Measurements from ENCODE around the gene SSR3.

Gene SSR3

DNA sequence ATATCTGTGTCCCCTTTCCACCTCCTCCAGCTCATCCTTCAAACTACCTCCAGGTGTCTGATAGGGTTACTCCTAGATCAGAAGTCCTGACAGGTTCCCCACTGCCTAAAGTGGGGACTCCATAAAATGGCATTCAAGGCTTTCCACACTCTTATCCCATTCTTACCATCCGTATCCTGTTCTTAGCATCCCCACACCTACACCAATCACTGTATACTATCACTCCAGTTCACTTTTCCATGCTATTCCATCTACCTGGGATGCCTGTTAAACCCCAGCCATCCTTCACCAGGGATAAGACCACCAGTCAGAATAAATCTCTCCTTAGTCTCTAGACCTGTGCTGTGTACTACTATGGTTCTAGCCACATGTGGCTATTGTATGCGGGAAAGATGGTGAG is 19.1 kb downstream of the SSR3 start:
- Histone ChIP-seq H3K4me3 (ENCODE audit: severe bottlenecking) (no peak overlapping the region), H3K4me1 (ENCODE audit: insufficient read depth, poor library complexity, severe bottlenecking) (peaks cover 3% of the 10 kb centered on the region), H3K27ac (ENCODE audit: poor library complexity, severe bottlenecking) (no peak overlapping the region), H3K9me3 (ENCODE audit: severe bottlenecking) (no peaks in the 10 kb centered on the region), H3K27me3 (ENCODE audit: insufficient read depth, poor library complexity, severe bottlenecking) (no peaks in the 10 kb centered on the region), H3K36me3 (ENCODE audit: low read depth) (peaks cover 35% of the 10 kb centered on the region)
- DNase-seq (ENCODE audit: low spot score) (no peak), ATAC-seq (ENCODE audit: low read depth) (peak; percentile 1; the same call in 1 of the 3 replicates)
- TF ChIP-seq CTCF (IDR thresholded peaks at IDR 0.05; ENCODE audit: poor library complexity, severe bottlenecking): no peak

DNA sequence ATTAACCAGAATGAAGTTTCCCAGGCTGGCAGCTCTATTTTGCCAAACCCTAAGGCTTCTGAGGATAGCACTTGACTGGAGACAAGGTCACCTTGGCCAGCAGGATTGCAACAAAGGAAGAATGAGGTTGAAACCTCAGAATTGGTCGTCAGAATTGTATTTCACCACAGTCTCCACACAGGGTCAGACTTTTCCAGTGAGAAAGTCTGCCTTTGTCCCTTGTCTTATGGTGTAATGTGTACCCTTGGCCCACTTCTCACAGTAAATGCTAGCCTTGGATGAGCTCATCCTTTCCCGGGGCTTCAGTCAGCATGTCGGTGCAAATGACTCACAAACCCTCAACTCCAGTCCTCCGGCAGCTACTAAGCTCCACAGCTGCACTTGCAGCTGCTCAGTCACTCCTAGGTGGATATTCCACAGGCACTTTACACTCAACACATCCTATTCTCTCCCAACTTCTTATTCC is 19.7 kb downstream of the SSR3 start:
- no peak overlapping the region for H3K4me3 ChIP-seq (ENCODE audit: severe bottlenecking)
- peak; percentile 42 for TF ChIP-seq CTCF (IDR thresholded peaks at IDR 0.05; ENCODE audit: poor library complexity, severe bottlenecking)
- peaks cover 29% of the 10 kb centered on the region for H3K36me3 ChIP-seq (ENCODE audit: low read depth)
- DNase-seq (ENCODE audit: low spot score): peak; percentile 82
- peaks cover 3% of the 10 kb centered on the region for H3K4me1 ChIP-seq (ENCODE audit: insufficient read depth, poor library complexity, severe bottlenecking)
- no peaks in the 10 kb centered on the region for H3K27me3 ChIP-seq (ENCODE audit: insufficient read depth, poor library complexity, severe bottlenecking)
- H3K9me3 ChIP-seq (ENCODE audit: severe bottlenecking): no peaks in the 10 kb centered on the region
- peak; percentile 88 for ATAC-seq (ENCODE audit: low read depth)
- H3K27ac ChIP-seq (ENCODE audit: poor library complexity, severe bottlenecking): peak overlapping the region; percentile 30

DNA sequence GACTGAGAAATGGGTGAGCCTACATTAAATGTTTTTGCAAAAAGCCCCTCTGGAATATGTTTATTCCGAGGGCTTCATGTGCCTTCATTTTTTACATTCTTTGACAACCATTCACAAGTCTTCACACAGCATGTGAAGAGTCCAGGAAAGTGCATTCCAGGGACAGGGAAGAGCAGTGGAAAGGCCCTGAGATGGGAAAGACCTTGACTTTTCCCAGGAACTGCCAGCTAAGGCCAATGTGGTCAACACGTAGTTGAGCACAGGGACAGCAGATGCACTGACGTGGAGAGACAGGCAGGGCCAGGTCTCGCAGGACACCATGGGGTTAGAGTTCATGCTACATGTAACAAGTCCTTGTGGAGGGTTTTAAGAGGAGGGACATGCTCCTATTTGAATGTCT is 21.7 kb downstream of the SSR3 start:
- Histone ChIP-seq H3K27ac (ENCODE audit: poor library complexity, severe bottlenecking) (no peak overlapping the region), H3K4me1 (ENCODE audit: insufficient read depth, poor library complexity, severe bottlenecking) (peaks cover 3% of the 10 kb centered on the region), H3K36me3 (ENCODE audit: low read depth) (peaks cover 9% of the 10 kb centered on the region), H3K4me3 (ENCODE audit: severe bottlenecking) (no peak overlapping the region), H3K27me3 (ENCODE audit: insufficient read depth, poor library complexity, severe bottlenecking) (no peaks in the 10 kb centered on the region), H3K9me3 (ENCODE audit: severe bottlenecking) (no peaks in the 10 kb centered on the region)
- DNase-seq (ENCODE audit: low spot score): no peak
- TF ChIP-seq CTCF (IDR thresholded peaks at IDR 0.05; ENCODE audit: poor library complexity, severe bottlenecking): no peak
- no peak for ATAC-seq (ENCODE audit: low read depth)

GRCh38 chr3:156532730-156533129 is 22.2 kb downstream of the SSR3 start:
- TF ChIP-seq CTCF (IDR thresholded peaks at IDR 0.05; ENCODE audit: poor library complexity, severe bottlenecking): no peak
- H3K36me3 ChIP-seq (ENCODE audit: low read depth): peaks cover 4% of the 10 kb centered on the region; the same call in 1 of the 2 replicates
- no peak for DNase-seq (ENCODE audit: low spot score)
- no peaks in the 10 kb centered on the region for H3K27me3 ChIP-seq (ENCODE audit: insufficient read depth, poor library complexity, severe bottlenecking)
- no peak overlapping the region for H3K4me3 ChIP-seq (ENCODE audit: severe bottlenecking)
- peaks cover 3% of the 10 kb centered on the region for H3K4me1 ChIP-seq (ENCODE audit: insufficient read depth, poor library complexity, severe bottlenecking)
- no peak for ATAC-seq (ENCODE audit: low read depth)
- H3K27ac ChIP-seq (ENCODE audit: poor library complexity, severe bottlenecking): no peak overlapping the region
- H3K9me3 ChIP-seq (ENCODE audit: severe bottlenecking): no peaks in the 10 kb centered on the region

DNA sequence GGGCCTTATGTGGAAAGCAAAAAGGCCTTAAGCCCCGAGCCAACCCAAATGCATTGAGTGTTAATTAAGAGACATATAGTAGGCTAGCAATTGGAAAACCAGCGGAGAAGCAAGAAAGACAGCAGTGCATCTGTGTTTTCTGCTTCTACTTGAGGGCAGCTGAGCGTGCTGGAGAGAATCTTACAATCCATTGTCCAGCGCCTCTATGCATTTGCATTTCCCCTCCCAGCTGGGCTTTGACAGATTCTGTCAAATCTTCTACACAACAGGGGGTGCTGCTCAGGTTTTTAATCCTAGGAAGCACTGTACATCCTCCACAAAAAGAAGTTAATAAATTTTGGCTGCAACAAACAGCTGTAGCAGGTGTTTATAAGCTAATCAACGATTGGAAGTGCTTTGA is 23.9 kb downstream of the SSR3 start:
- Histone ChIP-seq H3K4me3 (ENCODE audit: severe bottlenecking) (no peak overlapping the region), H3K36me3 (ENCODE audit: low read depth) (no peaks in the 10 kb centered on the region), H3K27me3 (ENCODE audit: insufficient read depth, poor library complexity, severe bottlenecking) (no peaks in the 10 kb centered on the region), H3K9me3 (ENCODE audit: severe bottlenecking) (no peaks in the 10 kb centered on the region), H3K4me1 (ENCODE audit: insufficient read depth, poor library complexity, severe bottlenecking) (peaks cover 3% of the 10 kb centered on the region), H3K27ac (ENCODE audit: poor library complexity, severe bottlenecking) (no peak overlapping the region)
- TF ChIP-seq CTCF (IDR thresholded peaks at IDR 0.05; ENCODE audit: poor library complexity, severe bottlenecking): no peak
- no peak for ATAC-seq (ENCODE audit: low read depth)
- DNase-seq (ENCODE audit: low spot score): no peak

All from RWPE2 (cell line).